Measurements from ENCODE around the gene PDE4D. TPM values are rescaled to one million over a fixed set of nuclear protein-coding genes. Genes with fewer than 3 reads are reported as not detected.

PDE4D gene
- total and polyA plus RNA-seq, 2 donors (not counting 3 experiments of a cell fraction or from before 2014, with no cell fraction given), result 34.5 to 51.2 TPM

DNA sequence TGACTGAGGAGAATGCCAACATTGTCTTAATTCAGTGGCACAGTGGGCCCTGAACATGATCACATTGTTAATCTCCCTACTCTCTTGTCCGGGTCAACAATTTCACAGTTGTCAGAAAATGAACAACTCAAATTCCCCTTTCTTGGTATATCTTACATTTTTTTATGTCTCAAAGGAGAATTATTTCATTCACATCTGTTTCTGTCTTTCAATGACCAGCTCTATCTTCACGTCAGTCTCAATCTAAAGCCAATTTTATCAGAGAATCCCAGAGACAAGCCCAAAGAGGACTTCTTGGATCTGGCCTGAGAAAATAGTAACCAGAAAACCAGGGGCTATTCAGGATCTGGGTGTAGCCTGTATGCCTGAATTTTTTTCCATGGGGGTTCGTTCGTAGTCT lies 477.5 kb downstream of the PDE4D start:
- DNase-seq (ENCODE audit: low read depth, low spot score), result no peak
- intact Hi-C loops (cut with micrococcal nuclease) (no loop called here), dilution Hi-C loops (cut with MboI; ENCODE audit: extremely low pct_ligation_motif_present, low sequenced_read_pairs) (no loop called here)
- no peak overlapping the region for H2AFZ ChIP-seq (ENCODE audit: low read depth, low read length)
- H3K27ac ChIP-seq (ENCODE audit: insufficient read depth, low read depth, low read length), result no peak overlapping the region
- CTCF ChIA-PET, result no interaction called here
- no TSS peak for BruUV-seq (replicated peaks)
- no peak for FAIRE-seq
- H3K4me3 ChIP-seq (replicated peaks in 1 of 3; ENCODE audit: insufficient read depth in 1 of 3, low read depth in 1 of 3, low read length in 3 of 3), result no peak overlapping the region
- TF ChIP-seq GATA2 (IDR thresholded peaks at IDR 0.05; ENCODE audit: insufficient read depth, insufficient read length, low read depth, low read length), result no peak
- TF ChIP-seq FOS (IDR thresholded peaks at IDR 0.05; ENCODE audit: borderline replicate concordance, insufficient read depth, low read length), result no peak
- TF ChIP-seq, protein P1, sequence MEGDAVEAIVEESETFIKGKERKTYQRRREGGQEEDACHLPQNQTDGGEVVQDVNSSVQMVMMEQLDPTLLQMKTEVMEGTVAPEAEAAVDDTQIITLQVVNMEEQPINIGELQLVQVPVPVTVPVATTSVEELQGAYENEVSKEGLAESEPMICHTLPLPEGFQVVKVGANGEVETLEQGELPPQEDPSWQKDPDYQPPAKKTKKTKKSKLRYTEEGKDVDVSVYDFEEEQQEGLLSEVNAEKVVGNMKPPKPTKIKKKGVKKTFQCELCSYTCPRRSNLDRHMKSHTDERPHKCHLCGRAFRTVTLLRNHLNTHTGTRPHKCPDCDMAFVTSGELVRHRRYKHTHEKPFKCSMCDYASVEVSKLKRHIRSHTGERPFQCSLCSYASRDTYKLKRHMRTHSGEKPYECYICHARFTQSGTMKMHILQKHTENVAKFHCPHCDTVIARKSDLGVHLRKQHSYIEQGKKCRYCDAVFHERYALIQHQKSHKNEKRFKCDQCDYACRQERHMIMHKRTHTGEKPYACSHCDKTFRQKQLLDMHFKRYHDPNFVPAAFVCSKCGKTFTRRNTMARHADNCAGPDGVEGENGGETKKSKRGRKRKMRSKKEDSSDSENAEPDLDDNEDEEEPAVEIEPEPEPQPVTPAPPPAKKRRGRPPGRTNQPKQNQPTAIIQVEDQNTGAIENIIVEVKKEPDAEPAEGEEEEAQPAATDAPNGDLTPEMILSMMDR (IDR thresholded peaks at IDR 0.05; ENCODE audit: extremely low read depth in 1 of 2, insufficient read depth in 1 of 2, low read depth in 1 of 2, low read length in 2 of 2), result no peak
- TF ChIP-seq EZH2 (IDR thresholded peaks at IDR 0.05; ENCODE audit: borderline replicate concordance, low read depth, low read length, severe bottlenecking), result no peak
- no peak for TF ChIP-seq POLR2A (IDR thresholded peaks at IDR 0.05; ENCODE audit: low read depth, low read length)
- H3K4me1 ChIP-seq (ENCODE audit: control insufficient read depth, extremely low read depth, insufficient read depth, low read length), result no peaks in the 10 kb centered on the region
- no peak overlapping the region for H3K4me2 ChIP-seq (ENCODE audit: insufficient read depth, low read length)
- POLR2A ChIA-PET, result no interaction called here
- no peaks in the 10 kb centered on the region for H3K79me2 ChIP-seq (ENCODE audit: control insufficient read depth, insufficient read depth, low read length)
- H3K36me3 ChIP-seq (ENCODE audit: control insufficient read depth in 2 of 2, extremely low read depth in 1 of 2, insufficient read depth in 2 of 2, low read length in 2 of 2), result no peaks in the 10 kb centered on the region
- H3K9ac ChIP-seq (replicated peaks; ENCODE audit: extremely low read depth, insufficient read depth, low read length), result no peak overlapping the region
- no peaks in the 10 kb centered on the region for H3K9me1 ChIP-seq (replicated peaks; ENCODE audit: control insufficient read depth, extremely low read depth, insufficient read depth, low read length)
- no peaks in the 10 kb centered on the region for H3K27me3 ChIP-seq (ENCODE audit: control insufficient read depth in 2 of 2, insufficient read depth in 2 of 2, low read length in 2 of 2)
- no peaks in the 10 kb centered on the region for H4K20me1 ChIP-seq (replicated peaks; ENCODE audit: control insufficient read depth, extremely low read depth, insufficient read depth, low read length)
- no peaks in the 10 kb centered on the region for H3K9me3 ChIP-seq (replicated peaks; ENCODE audit: control insufficient read depth, insufficient read depth, low read length)

DNA sequence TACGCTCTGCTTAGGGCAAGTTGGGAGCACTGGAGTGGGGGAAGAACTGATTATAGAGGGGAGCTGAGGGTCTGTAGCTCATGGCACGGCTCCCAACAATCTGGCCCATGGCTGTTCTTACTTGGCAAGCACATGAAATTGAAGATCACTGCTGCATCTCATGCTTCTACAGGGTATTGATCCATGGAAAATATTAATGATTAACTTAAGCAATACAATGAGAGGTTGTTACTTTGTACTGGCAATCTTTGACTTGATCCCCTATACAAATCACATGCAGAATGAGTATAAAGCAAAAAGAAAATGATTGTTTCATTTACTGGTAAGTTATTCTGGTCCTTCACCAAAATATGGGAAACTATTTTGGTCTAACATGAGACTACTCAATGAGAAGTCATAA lies 481.1 kb downstream of the PDE4D start:
- Histone ChIP-seq H3K9me3 (replicated peaks; ENCODE audit: control insufficient read depth, insufficient read depth, low read length) (no peaks in the 10 kb centered on the region), H3K9ac (replicated peaks; ENCODE audit: extremely low read depth, insufficient read depth, low read length) (no peak overlapping the region), H4K20me1 (replicated peaks; ENCODE audit: control insufficient read depth, extremely low read depth, insufficient read depth, low read length) (no peaks in the 10 kb centered on the region), H2AFZ (ENCODE audit: low read depth, low read length) (no peak overlapping the region), H3K4me3 (replicated peaks in 1 of 3; ENCODE audit: insufficient read depth in 1 of 3, low read depth in 1 of 3, low read length in 3 of 3) (no peak overlapping the region), H3K4me1 (ENCODE audit: control insufficient read depth, extremely low read depth, insufficient read depth, low read length) (no peaks in the 10 kb centered on the region), H3K4me2 (ENCODE audit: insufficient read depth, low read length) (no peak overlapping the region), H3K9me1 (replicated peaks; ENCODE audit: control insufficient read depth, extremely low read depth, insufficient read depth, low read length) (no peaks in the 10 kb centered on the region), H3K79me2 (ENCODE audit: control insufficient read depth, insufficient read depth, low read length) (no peaks in the 10 kb centered on the region), H3K27ac (ENCODE audit: insufficient read depth, low read depth, low read length) (no peak overlapping the region), H3K36me3 (ENCODE audit: control insufficient read depth in 2 of 2, extremely low read depth in 1 of 2, insufficient read depth in 2 of 2, low read length in 2 of 2) (no peaks in the 10 kb centered on the region), H3K27me3 (ENCODE audit: control insufficient read depth in 2 of 2, insufficient read depth in 2 of 2, low read length in 2 of 2) (no peaks in the 10 kb centered on the region)
- no peak for DNase-seq (ENCODE audit: low read depth, low spot score)
- dilution Hi-C loops (cut with MboI; ENCODE audit: extremely low pct_ligation_motif_present, low sequenced_read_pairs), result no loop called here
- CTCF ChIA-PET, result no interaction called here
- no TSS peak for BruUV-seq (replicated peaks)
- no peak for FAIRE-seq
- POLR2A ChIA-PET, result no interaction called here
- TF ChIP-seq, protein P1 (IDR thresholded peaks at IDR 0.05; ENCODE audit: extremely low read depth in 1 of 2, insufficient read depth in 1 of 2, low read depth in 1 of 2, low read length in 2 of 2), result no peak
- TF ChIP-seq POLR2A (IDR thresholded peaks at IDR 0.05; ENCODE audit: low read depth, low read length) (no peak), FOS (IDR thresholded peaks at IDR 0.05; ENCODE audit: borderline replicate concordance, insufficient read depth, low read length) (no peak), JUN (IDR thresholded peaks at IDR 0.05; ENCODE audit: borderline replicate concordance, insufficient read depth, insufficient read length, low read depth) (no peak), GATA2 (IDR thresholded peaks at IDR 0.05; ENCODE audit: insufficient read depth, insufficient read length, low read depth, low read length) (no peak), EZH2 (IDR thresholded peaks at IDR 0.05; ENCODE audit: borderline replicate concordance, low read depth, low read length, severe bottlenecking) (no peak), POLR2AphosphoS5 (IDR thresholded peaks at IDR 0.05; ENCODE audit: insufficient read depth, low read depth, low read length) (no peak), MYC (IDR thresholded peaks at IDR 0.05; ENCODE audit: low read depth, low read length) (no peak)
- TF ChIP-seq, protein P2, sequence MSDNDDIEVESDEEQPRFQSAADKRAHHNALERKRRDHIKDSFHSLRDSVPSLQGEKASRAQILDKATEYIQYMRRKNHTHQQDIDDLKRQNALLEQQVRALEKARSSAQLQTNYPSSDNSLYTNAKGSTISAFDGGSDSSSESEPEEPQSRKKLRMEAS (IDR thresholded peaks at IDR 0.05; ENCODE audit: insufficient read depth, insufficient read length), result no peak
- intact Hi-C loops (cut with micrococcal nuclease), result no loop called here

All from endothelial cell of umbilical vein (primary cell).